Nephron (organoid): Measurements from ENCODE around the gene MYCBPAP.

Experiments
- H3K27ac Mint-ChIP-seq, 3 experiments: 2 replicates each; pipeline ENCODE4 v1.8.0; 2020; ENCODE audit warnings: mixed read lengths in 3 of 3, mild to moderate bottlenecking in 2 of 3, moderate library complexity in 1 of 3
- H3K27me3 Mint-ChIP-seq: 2 replicates; pipeline ENCODE4 v1.8.0; 2021; ENCODE audit warnings: low read depth, mild to moderate bottlenecking, moderate library complexity, mixed read lengths
- H3K36me3 Mint-ChIP-seq: 2 replicates; pipeline ENCODE4 v1.8.0; 2020; ENCODE audit warnings: low read depth, mixed read lengths
- H3K4me1 Mint-ChIP-seq: 2 replicates; pipeline ENCODE4 v1.8.0; 2020; ENCODE audit warnings: mixed read lengths
- H3K4me3 Mint-ChIP-seq, 3 experiments: 2 replicates each; pipeline ENCODE4 v1.8.0; 2020; ENCODE audit warnings: mild to moderate bottlenecking in 3 of 3, mixed read lengths in 3 of 3, moderate library complexity in 2 of 3
- H3K9me3 Mint-ChIP-seq: 2 replicates; pipeline ENCODE4 v1.8.0; 2020; ENCODE audit warnings: mixed read lengths
- CTCF ChIP-seq, 3 experiments: fragments of 200-600 bp; sonication (generic); IDR thresholded peaks; one replicate each; pipeline ENCODE4 v1.5.0; 2021; ENCODE audit warnings: antibody characterized with exemption in 3 of 3; ENCODE audit not compliant: unreplicated experiment in 3 of 3

MYCBPAP gene

GRCh38 chr17:50536683-50537646 lies 28.7 kb downstream of the MYCBPAP start:
- Mint-ChIP-seq H3K27ac (no peak overlapping the region), H3K36me3 (no peaks in the 10 kb centered on the region), H3K27me3 (peaks cover 22% of the 10 kb centered on the region), H3K4me3 (peak overlapping the region in 1 of 3 experiments; percentile 20), H3K4me1 (peaks cover 47% of the 10 kb centered on the region), H3K9me3 (no peaks in the 10 kb centered on the region)
- no peak for TF ChIP-seq CTCF (IDR thresholded peaks at IDR 0.05; ENCODE audit: unreplicated experiment in 3 of 3)

GRCh38 chr17:50537721-50538548 lies 29.7 kb downstream of the MYCBPAP start:
- Mint-ChIP-seq H3K4me3 (peak overlapping the region in 2 of 3 experiments; percentile 8 to 30), H3K9me3 (no peaks in the 10 kb centered on the region), H3K27ac (peak overlapping the region; percentile 55 to 84 (median 72)), H3K36me3 (no peaks in the 10 kb centered on the region), H3K27me3 (peaks cover 21% of the 10 kb centered on the region), H3K4me1 (peaks cover 50% of the 10 kb centered on the region)
- no peak for TF ChIP-seq CTCF (IDR thresholded peaks at IDR 0.05; ENCODE audit: unreplicated experiment in 3 of 3)

- no peak for TF ChIP-seq CTCF (IDR thresholded peaks at IDR 0.05; ENCODE audit: unreplicated experiment in 3 of 3)
- no peaks in the 10 kb centered on the region for H3K36me3 Mint-ChIP-seq
- peak overlapping the region; percentile 27 to 53 (median 44) for H3K4me3 Mint-ChIP-seq
- peaks cover 46% of the 10 kb centered on the region for H3K4me1 Mint-ChIP-seq
- peak overlapping the region; percentile 55 to 84 (median 72) for H3K27ac Mint-ChIP-seq
- peaks cover 19% of the 10 kb centered on the region for H3K27me3 Mint-ChIP-seq
- no peaks in the 10 kb centered on the region for H3K9me3 Mint-ChIP-seq
These were observed 30.5 kb downstream of the MYCBPAP start for GRCh38 chr17:50538549-50539410.

GRCh38 chr17:50539762-50540559 lies 31.7 kb downstream of the MYCBPAP start:
- peak overlapping the region in 1 of 3 experiments; percentile 41 for H3K4me3 Mint-ChIP-seq
- no peak for TF ChIP-seq CTCF (IDR thresholded peaks at IDR 0.05; ENCODE audit: unreplicated experiment in 3 of 3)
- H3K27me3 Mint-ChIP-seq = peaks cover 18% of the 10 kb centered on the region
- peaks cover 41% of the 10 kb centered on the region for H3K4me1 Mint-ChIP-seq
- no peaks in the 10 kb centered on the region for H3K9me3 Mint-ChIP-seq
- no peaks in the 10 kb centered on the region for H3K36me3 Mint-ChIP-seq
- no peak overlapping the region for H3K27ac Mint-ChIP-seq
